ENCODE data around the gene CREB3L2.
A peak's percentile ranks its signal among the peaks of the same experiment; 100 is the strongest.
"Not testable (repeated sequence)": the region's sequence is repeated elsewhere in the genome, so short reads cannot be mapped to it uniquely, and the experiment has no call there.

CREB3L2 gene

GRCh38 chr7:137867289-137867688, 134.6 kb downstream of the CREB3L2 start:
- DNase-seq, result no peak

- DNase-seq, result no peak
These were observed 136.1 kb downstream of the CREB3L2 start for GRCh38 chr7:137865764-137866163.

GRCh38 chr7:137862964-137863363, 138.9 kb downstream of the CREB3L2 start:
- no peak for DNase-seq

- no peak for DNase-seq
These were observed 139.5 kb downstream of the CREB3L2 start for GRCh38 chr7:137862358-137862757.

- DNase-seq, result no peak
These were observed 141.3 kb downstream of the CREB3L2 start for GRCh38 chr7:137860542-137860941.

GRCh38 chr7:137853053-137853452, 148.8 kb downstream of the CREB3L2 start:
- no peak for DNase-seq

- DNase-seq, result no peak
These were observed 149.8 kb downstream of the CREB3L2 start for GRCh38 chr7:137852108-137852507.

GRCh38 chr7:137850972-137851945, 150.6 kb downstream of the CREB3L2 start:
- DNase-seq, result peak; percentile 79

- peak; percentile 87 for DNase-seq
These were observed 151.3 kb downstream of the CREB3L2 start for GRCh38 chr7:137850571-137850970.

GRCh38 chr7:137848095-137848494, 153.8 kb downstream of the CREB3L2 start:
- DNase-seq, result no peak

- peak; percentile 31 for DNase-seq
These were observed 154.3 kb downstream of the CREB3L2 start for GRCh38 chr7:137847568-137848050.

GRCh38 chr7:137846827-137847567, 154.9 kb downstream of the CREB3L2 start, which contains the start of gene DGKI:
Gene DGKI (minus strand): TSS chr7:137846974.
- DNase-seq, result peak; percentile 40

GRCh38 chr7:137846549-137846826, 155.4 kb downstream of the CREB3L2 start:
- no peak for DNase-seq

GRCh38 chr7:137844677-137845425, 157.0 kb downstream of the CREB3L2 start:
- no peak for DNase-seq

GRCh38 chr7:137839903-137840779, 161.7 kb downstream of the CREB3L2 start:
- DNase-seq, result no peak

- DNase-seq, result no peak
These were observed 163.1 kb downstream of the CREB3L2 start for GRCh38 chr7:137838706-137839315.

- no peak for DNase-seq
These were observed 165.3 kb downstream of the CREB3L2 start for GRCh38 chr7:137836541-137836940.

GRCh38 chr7:137836113-137836509, 165.8 kb downstream of the CREB3L2 start:
- peak; percentile 73 for DNase-seq

- peak; percentile 42 for DNase-seq
These were observed 166.3 kb downstream of the CREB3L2 start for GRCh38 chr7:137835486-137836112.

GRCh38 chr7:137834552-137834951, 167.3 kb downstream of the CREB3L2 start:
- no peak for DNase-seq

GRCh38 chr7:137832990-137833389, 168.9 kb downstream of the CREB3L2 start:
- DNase-seq, result not testable (repeated sequence)

All from fibroblast of skin of back (primary cell).